H9 (cell line): ENCODE results near the gene MEIOSIN. TPM values are rescaled to one million over a fixed set of nuclear protein-coding genes. Genes with fewer than 3 reads are reported as not detected.
A peak's percentile ranks its signal among the peaks of the same experiment; 100 is the strongest.

ENCODE experiments used
- DNase-seq: peaks from one replicate; pipeline ENCODE4 v3.0.0-alpha.2; 2017
- H2AFZ ChIP-seq: one replicate; pipeline ENCODE4 v1.6.1; 2013; ENCODE audit warnings: mild to moderate bottlenecking, low read length, control low read depth, moderate library complexity
- H2AK5ac ChIP-seq: 2 replicates; pipeline ENCODE4 v1.6.1; 2013; ENCODE audit warnings: low read length, control low read depth, mixed read lengths; ENCODE audit not compliant: insufficient read length
- H2BK120ac ChIP-seq: one replicate; pipeline ENCODE4 v1.6.1; 2013; ENCODE audit warnings: low read depth, mild to moderate bottlenecking, low read length, control low read depth, inconsistent platforms; ENCODE audit not compliant: poor library complexity, severe bottlenecking
- H2BK12ac ChIP-seq: 2 replicates; pipeline ENCODE4 v1.6.1; 2013; ENCODE audit warnings: low read length, control low read depth, mixed read lengths, low read depth; ENCODE audit not compliant: insufficient read length
- H2BK15ac ChIP-seq: 2 replicates; pipeline ENCODE4 v1.6.1; 2013; ENCODE audit warnings: low read depth, low read length, control low read depth
- H2BK20ac ChIP-seq: one replicate; pipeline ENCODE4 v1.6.1; 2013; ENCODE audit warnings: low read depth, mild to moderate bottlenecking, low read length, control low read depth, inconsistent platforms; ENCODE audit not compliant: poor library complexity, severe bottlenecking
- H2BK5ac ChIP-seq: 2 replicates; pipeline ENCODE4 v1.6.1; 2013; ENCODE audit warnings: low read length, control low read depth, mixed read lengths; ENCODE audit not compliant: insufficient read length
- H3K14ac ChIP-seq: 2 replicates; pipeline ENCODE4 v1.6.1; 2013; ENCODE audit warnings: low read length, control low read depth; ENCODE audit not compliant: insufficient read depth
- H3K18ac ChIP-seq: 2 replicates; pipeline ENCODE4 v1.6.1; 2013; ENCODE audit warnings: low read depth, mild to moderate bottlenecking, mixed read lengths, low read length, control low read depth; ENCODE audit not compliant: insufficient read length
- H3K23ac ChIP-seq: 2 replicates; pipeline ENCODE4 v1.6.1; 2013; ENCODE audit warnings: low read length, control low read depth, mixed read lengths, low read depth; ENCODE audit not compliant: insufficient read length
- H3K23me2 ChIP-seq: 2 replicates; pipeline ENCODE4 v1.6.1; 2013; ENCODE audit warnings: low read depth, mild to moderate bottlenecking, mixed read lengths, low read length, control low read depth; ENCODE audit not compliant: insufficient read length, poor library complexity, severe bottlenecking
- H3K27ac ChIP-seq: 2 replicates; pipeline ENCODE4 v1.5.1; 2013; ENCODE audit warnings: low read length, control low read depth, mixed read lengths, low read depth; ENCODE audit not compliant: insufficient read length
- H3K27me3 ChIP-seq: 2 replicates; pipeline ENCODE4 v1.6.1; 2013; ENCODE audit warnings: low read length, control low read depth, inconsistent platforms; ENCODE audit not compliant: insufficient read depth
- H3K4ac ChIP-seq: 2 replicates; pipeline ENCODE4 v1.6.1; 2013; ENCODE audit warnings: low read depth, mild to moderate bottlenecking, control low read depth, inconsistent platforms, low read length, moderate library complexity
- H3K4me1 ChIP-seq: 2 replicates; pipeline ENCODE4 v1.6.1; 2013; ENCODE audit warnings: low read length, control low read depth, inconsistent platforms; ENCODE audit not compliant: insufficient read depth
- H3K4me2 ChIP-seq: 2 replicates; pipeline ENCODE4 v1.6.1; 2013; ENCODE audit warnings: low read length, control low read depth, mixed read lengths; ENCODE audit not compliant: insufficient read length, insufficient read depth
- H3K56ac ChIP-seq: 2 replicates; pipeline ENCODE4 v1.6.1; 2013; ENCODE audit warnings: low read depth, mild to moderate bottlenecking, mixed read lengths, low read length, control low read depth; ENCODE audit not compliant: insufficient read length
- H3K79me1 ChIP-seq: 2 replicates; pipeline ENCODE4 v1.6.1; 2013; ENCODE audit warnings: low read depth, mild to moderate bottlenecking, moderate library complexity, low read length, control low read depth, inconsistent platforms; ENCODE audit not compliant: insufficient read depth, poor library complexity, severe bottlenecking
- H3K79me2 ChIP-seq: 2 replicates; pipeline ENCODE4 v1.6.1; 2013; ENCODE audit warnings: low read length, control low read depth, inconsistent platforms; ENCODE audit not compliant: insufficient read depth
- H3K9ac ChIP-seq: 2 replicates; pipeline ENCODE4 v1.6.1; 2013; ENCODE audit warnings: low read length, control low read depth, mixed read lengths; ENCODE audit not compliant: insufficient read length; ENCODE audit errors: extremely low read depth
- H3K9me3 ChIP-seq: one replicate; pipeline ENCODE4 v1.6.1; 2013; ENCODE audit warnings: low read depth, low read length, inconsistent platforms; ENCODE audit not compliant: control insufficient read depth
- H3T11ph ChIP-seq: one replicate; pipeline ENCODE4 v1.6.1; 2013; ENCODE audit warnings: mild to moderate bottlenecking, low read length, control low read depth, inconsistent platforms
- H4K20me1 ChIP-seq: one replicate; pipeline ENCODE4 v1.6.1; 2013; ENCODE audit not compliant: control insufficient read depth, insufficient read length, insufficient read depth
- H4K5ac ChIP-seq: 2 replicates; pipeline ENCODE4 v1.6.1; 2013; ENCODE audit warnings: low read depth, mild to moderate bottlenecking, mixed read lengths, low read length, control low read depth; ENCODE audit not compliant: insufficient read length
- H4K8ac ChIP-seq: replicated peaks from 2 replicates; pipeline ENCODE4 v1.6.1; 2013; ENCODE audit warnings: low read length, control low read depth, mixed read lengths, low read depth; ENCODE audit not compliant: insufficient read length
- H4K91ac ChIP-seq: 2 replicates; pipeline ENCODE4 v1.6.1; 2013; ENCODE audit warnings: low read depth, mild to moderate bottlenecking, moderate library complexity, mixed read lengths, low read length, control low read depth; ENCODE audit not compliant: insufficient read length
- H3K27ac Mint-ChIP-seq, 3 experiments: 2 replicates in 2 of 3; 3 replicates in 1 of 3; pipeline ENCODE4 v1.8.0; 2020 to 2021; ENCODE audit warnings: mixed read lengths in 3 of 3, mild to moderate bottlenecking in 1 of 3, moderate library complexity in 1 of 3
- H3K27me3 Mint-ChIP-seq: 2 replicates; pipeline ENCODE4 v1.8.0; 2021; ENCODE audit warnings: low read depth, mild to moderate bottlenecking, moderate library complexity, mixed read lengths
- H3K36me3 Mint-ChIP-seq, 3 experiments: 2 replicates in 2 of 3; 3 replicates in 1 of 3; pipeline ENCODE4 v1.8.0; 2020 to 2021; ENCODE audit warnings: low read depth in 3 of 3, mixed read lengths in 3 of 3; ENCODE audit not compliant: insufficient read depth in 1 of 3
- H3K4me1 Mint-ChIP-seq, 2 experiments: 2 replicates each; pipeline ENCODE4 v1.8.0; 2020; ENCODE audit warnings: mixed read lengths in 2 of 2
- H3K4me3 Mint-ChIP-seq, 2 experiments: 2 replicates in 1 of 2; 3 replicates in 1 of 2; pipeline ENCODE4 v1.8.0; 2020 to 2021; ENCODE audit warnings: mild to moderate bottlenecking in 2 of 2, mixed read lengths in 2 of 2, moderate library complexity in 1 of 2
- H3K9me3 Mint-ChIP-seq, 2 experiments: 2 replicates in 1 of 2; 3 replicates in 1 of 2; pipeline ENCODE4 v1.8.0; 2020; ENCODE audit warnings: mild to moderate bottlenecking in 2 of 2, mixed read lengths in 2 of 2, moderate library complexity in 1 of 2
- WGBS: extraction: QIAGEN DNeasy Blood & Tissue Kit; methylation state at CpG from one replicate; pipeline ENCODE4 v1.1.7; 2013; ENCODE audit warnings: missing lambda C conversion rate, low lambda C conversion rate, mixed read lengths; ENCODE audit not compliant: insufficient read length; ENCODE audit errors: extremely low coverage; 5-methylcytosine and 5-hydroxymethylcytosine counted together
- total RNA-seq: library from RNA; stranded (reverse); gene quantifications from 2 replicates; pipeline ENCODE4 v1.2.1, GENCODE V29; 2021
- TF ChIP-seq, protein P1 (sequence below): fragments of 200-600 bp; sonication (generic); conservative IDR thresholded peaks from 3 replicates; pipeline ENCODE4 v1.8.0; 2021; ENCODE audit warnings: antibody characterized with exemption, mild to moderate bottlenecking

The MEIOSIN gene
- total RNA-seq, 1 experiment from 2014 or later: not detected

DNA sequence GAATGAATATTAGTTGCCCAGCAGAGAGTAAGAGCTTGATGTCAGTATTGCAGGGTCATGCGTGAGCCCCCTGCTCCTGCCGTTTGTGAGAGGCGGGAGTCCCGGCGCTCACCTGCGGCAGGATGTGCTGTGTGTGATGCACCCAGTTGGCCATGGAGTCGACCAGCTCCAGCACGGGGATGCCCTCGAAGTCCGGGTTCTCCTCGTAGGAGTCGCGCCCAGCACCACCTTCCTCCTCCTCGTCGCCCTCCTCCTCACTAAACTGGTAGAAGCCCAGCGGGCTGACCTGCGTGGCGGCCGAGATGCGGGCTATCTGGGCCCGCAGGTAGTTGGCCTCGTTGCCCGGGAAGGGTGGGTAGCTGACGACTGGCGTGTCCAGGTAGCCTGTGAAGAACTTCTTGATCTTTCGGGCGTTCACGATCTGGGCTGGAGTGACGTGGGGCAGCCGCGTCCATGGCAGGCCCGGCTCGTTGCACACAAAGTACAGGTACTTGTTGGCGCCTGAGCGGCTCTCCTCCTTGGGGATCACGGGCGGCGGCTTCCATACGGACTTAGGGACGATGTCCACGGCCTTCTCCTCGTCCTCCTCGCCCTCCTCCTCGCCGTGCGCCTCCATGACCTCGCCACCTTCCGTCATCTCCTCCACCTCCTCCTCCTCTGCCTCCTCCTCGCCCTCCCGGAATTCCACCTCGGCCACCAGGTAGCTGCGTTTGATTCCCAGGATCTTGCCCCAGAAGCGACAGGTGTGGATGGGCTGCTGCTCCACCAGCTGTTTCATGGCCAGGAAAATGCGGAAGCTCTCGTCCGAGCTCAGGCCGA, 71.1 kb downstream of the MEIOSIN start:
- Mint-ChIP-seq H3K4me1 (peaks cover 4 to 16% of the 10 kb centered on the region in 2 experiments), H3K36me3 (no peaks in the 10 kb centered on the region), H3K9me3 (no peaks in the 10 kb centered on the region; a peak in 1 of 5 replicates), H3K4me3 (no peak overlapping the region), H3K27me3 (peaks cover 43% of the 10 kb centered on the region), H3K27ac (peak overlapping the region in 1 of 3 experiments; percentile 48; a peak in 1 of 7 replicates)
- Histone ChIP-seq H3K4ac (no peak overlapping the region), H4K8ac (no peak overlapping the region), H3K9ac (no peak overlapping the region), H2BK20ac (no peak overlapping the region), H3K9me3 (no peaks in the 10 kb centered on the region), H3K18ac (no peak overlapping the region), H3K23ac (no peak overlapping the region), H3K79me2 (no peaks in the 10 kb centered on the region), H4K91ac (no peak overlapping the region), H2BK120ac (no peak overlapping the region), H3K79me1 (no peaks in the 10 kb centered on the region), H3K14ac (no peak overlapping the region), H2AFZ (no peak overlapping the region), H2BK5ac (no peak overlapping the region), H3K23me2 (no peaks in the 10 kb centered on the region), H3K4me2 (no peak overlapping the region), H2AK5ac (no peak overlapping the region), H3K56ac (no peak overlapping the region), H3T11ph (no peak overlapping the region), H2BK15ac (no peak overlapping the region), H3K4me1 (no peaks in the 10 kb centered on the region), H3K27me3 (no peaks in the 10 kb centered on the region), H2BK12ac (no peak overlapping the region), H4K20me1 (no peaks in the 10 kb centered on the region), H3K27ac (no peak overlapping the region), H4K5ac (no peak overlapping the region)
- TF ChIP-seq, protein P1, sequence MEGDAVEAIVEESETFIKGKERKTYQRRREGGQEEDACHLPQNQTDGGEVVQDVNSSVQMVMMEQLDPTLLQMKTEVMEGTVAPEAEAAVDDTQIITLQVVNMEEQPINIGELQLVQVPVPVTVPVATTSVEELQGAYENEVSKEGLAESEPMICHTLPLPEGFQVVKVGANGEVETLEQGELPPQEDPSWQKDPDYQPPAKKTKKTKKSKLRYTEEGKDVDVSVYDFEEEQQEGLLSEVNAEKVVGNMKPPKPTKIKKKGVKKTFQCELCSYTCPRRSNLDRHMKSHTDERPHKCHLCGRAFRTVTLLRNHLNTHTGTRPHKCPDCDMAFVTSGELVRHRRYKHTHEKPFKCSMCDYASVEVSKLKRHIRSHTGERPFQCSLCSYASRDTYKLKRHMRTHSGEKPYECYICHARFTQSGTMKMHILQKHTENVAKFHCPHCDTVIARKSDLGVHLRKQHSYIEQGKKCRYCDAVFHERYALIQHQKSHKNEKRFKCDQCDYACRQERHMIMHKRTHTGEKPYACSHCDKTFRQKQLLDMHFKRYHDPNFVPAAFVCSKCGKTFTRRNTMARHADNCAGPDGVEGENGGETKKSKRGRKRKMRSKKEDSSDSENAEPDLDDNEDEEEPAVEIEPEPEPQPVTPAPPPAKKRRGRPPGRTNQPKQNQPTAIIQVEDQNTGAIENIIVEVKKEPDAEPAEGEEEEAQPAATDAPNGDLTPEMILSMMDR: no peak
- WGBS: no CpG with 5 or more reads among the region's 57 CpGs
- no peak for DNase-seq
